ENCODE results near the gene ZCCHC7.

The ZCCHC7 gene

GRCh38 chr9:37341704-37342103 lies 221.3 kb downstream of the ZCCHC7 start:
- Histone ChIP-seq H3K27ac (replicated peaks) (no peak overlapping the region), H3K4me3 (replicated peaks; ENCODE audit: insufficient read depth, low read length) (no peak overlapping the region), H3K27me3 (ENCODE audit: insufficient read depth, poor library complexity, severe bottlenecking) (no peaks in the 10 kb centered on the region)
- no peak for DNase-seq (ENCODE audit: low read depth in 1 of 2, low spot score in 1 of 2)
- no peak for TF ChIP-seq REST (IDR thresholded peaks at IDR 0.05; ENCODE audit: insufficient replicate concordance, low read depth)
- no peak for TF ChIP-seq CTCF (IDR thresholded peaks at IDR 0.05; ENCODE audit: insufficient read depth, low read length)
- TF ChIP-seq SPI1 (IDR thresholded peaks at IDR 0.05; ENCODE audit: borderline replicate concordance, low read depth): no peak
- TF ChIP-seq POLR2AphosphoS5 (IDR thresholded peaks at IDR 0.05; ENCODE audit: low read depth): no peak
- no peak for TF ChIP-seq GABPA (IDR thresholded peaks at IDR 0.05; ENCODE audit: low read depth)

DNA sequence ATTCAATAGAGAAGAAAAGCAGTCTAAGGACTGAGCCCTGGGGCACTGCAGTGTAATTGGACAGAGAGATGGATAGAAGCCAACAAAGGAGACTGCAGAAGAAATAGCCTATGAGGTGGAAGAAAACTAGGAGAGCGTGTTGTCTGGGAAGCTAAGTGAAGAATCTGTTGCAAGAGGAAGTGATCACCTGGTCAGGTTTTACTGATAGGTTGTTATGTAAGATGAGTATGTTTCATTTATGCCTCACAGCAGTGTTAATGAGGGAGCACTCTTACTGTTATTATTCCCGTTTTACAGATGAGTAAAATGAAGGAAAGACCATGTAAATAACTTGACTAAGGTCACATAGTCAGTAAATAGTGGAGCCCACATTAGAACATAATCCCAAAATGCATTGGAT lies 222.1 kb downstream of the ZCCHC7 start:
- no peak for TF ChIP-seq REST (IDR thresholded peaks at IDR 0.05; ENCODE audit: insufficient replicate concordance, low read depth)
- no peak for TF ChIP-seq CTCF (IDR thresholded peaks at IDR 0.05; ENCODE audit: insufficient read depth, low read length)
- TF ChIP-seq SPI1 (IDR thresholded peaks at IDR 0.05; ENCODE audit: borderline replicate concordance, low read depth): no peak
- TF ChIP-seq POLR2AphosphoS5 (IDR thresholded peaks at IDR 0.05; ENCODE audit: low read depth): no peak
- TF ChIP-seq GABPA (IDR thresholded peaks at IDR 0.05; ENCODE audit: low read depth): no peak
- Histone ChIP-seq H3K27me3 (ENCODE audit: insufficient read depth, poor library complexity, severe bottlenecking) (no peaks in the 10 kb centered on the region), H3K4me3 (replicated peaks; ENCODE audit: insufficient read depth, low read length) (no peak overlapping the region), H3K27ac (replicated peaks) (no peak overlapping the region)
- DNase-seq (ENCODE audit: low read depth in 1 of 2, low spot score in 1 of 2): no peak

- no peak overlapping the region for H3K27ac ChIP-seq (replicated peaks)
- TF ChIP-seq GABPA (IDR thresholded peaks at IDR 0.05; ENCODE audit: low read depth) (no peak), POLR2AphosphoS5 (IDR thresholded peaks at IDR 0.05; ENCODE audit: low read depth) (no peak), REST (IDR thresholded peaks at IDR 0.05; ENCODE audit: insufficient replicate concordance, low read depth) (no peak), CTCF (IDR thresholded peaks at IDR 0.05; ENCODE audit: insufficient read depth, low read length) (no peak), SPI1 (IDR thresholded peaks at IDR 0.05; ENCODE audit: borderline replicate concordance, low read depth) (0 out of 2 replicates have a peak, but pooled peaks have one; percentile 6)
- H3K4me3 ChIP-seq (replicated peaks; ENCODE audit: insufficient read depth, low read length): no peak overlapping the region
- DNase-seq (ENCODE audit: low read depth in 1 of 2, low spot score in 1 of 2): no peak
- H3K27me3 ChIP-seq (ENCODE audit: insufficient read depth, poor library complexity, severe bottlenecking): no peaks in the 10 kb centered on the region
Measured at GRCh38 chr9:37342895-37343294, 222.5 kb downstream of the ZCCHC7 start.

Measured in HL-60 (cell line).